GM12878 (cell line): ENCODE results near the gene CTXN1. TPM values are rescaled to one million over a fixed set of nuclear protein-coding genes. Genes with fewer than 3 reads are reported as not detected.

ENCODE experiments used
- CBX5 ChIP-seq: sonication (generic); IDR thresholded peaks from 2 replicates; pipeline ENCODE4 v1.6.1; 2016; ENCODE audit warnings: low read depth, moderate library complexity, mild to moderate bottlenecking, inconsistent platforms
- CEBPZ ChIP-seq: fragments of 150-350 bp; IDR thresholded peaks from 2 replicates; pipeline ENCODE4 v1.6.1; 2016; ENCODE audit warnings: low read depth, low read length
- FOXM1 ChIP-seq: IDR thresholded peaks from 2 replicates; pipeline ENCODE4 v1.6.1; 2012; ENCODE audit warnings: low read depth, mild to moderate bottlenecking, inconsistent platforms, low read length, moderate library complexity
- LARP7 ChIP-seq: fragments of 450-650 bp; IDR thresholded peaks from 2 replicates; pipeline ENCODE4 v1.6.1; 2017; ENCODE audit warnings: mild to moderate bottlenecking
- POLR2AphosphoS2 ChIP-seq: IDR thresholded peaks from 2 replicates; pipeline ENCODE4 v1.6.1; 2011; ENCODE audit warnings: low read depth, mild to moderate bottlenecking, low read length, improper control_type of control experiment, moderate library complexity
- RCOR1 ChIP-seq: conservative IDR thresholded peaks from 2 replicates; pipeline ENCODE4 v1.6.1; 2012; ENCODE audit warnings: low read depth, low read length, improper control_type of control experiment
- SMAD5 ChIP-seq: IDR thresholded peaks from 2 replicates; pipeline ENCODE4 v1.6.1; 2016; ENCODE audit warnings: antibody characterized with exemption, low read depth
- ZNF24 ChIP-seq: fragments of 450-650 bp; IDR thresholded peaks from 2 replicates; pipeline ENCODE4 v1.6.1; 2017; ENCODE audit warnings: antibody characterized with exemption, mild to moderate bottlenecking
- ZZZ3 ChIP-seq: IDR thresholded peaks from 2 replicates; pipeline ENCODE4 v1.6.1; 2011; ENCODE audit warnings: low read depth; ENCODE audit not compliant: control insufficient read depth, insufficient read length
- polyA plus RNA-seq, 11 experiments: library from polyadenylated mRNA; depleted of rRNA in 4 of 11; unstranded in 6 of 11; stranded (reverse) in 5 of 11; fragments of >200 nt; fragmentation: Nextera tagmentation in 4 of 11; fragmentation: Illumina TruSeq in 1 of 11; extraction: Ambion mirVana in 4 of 11; extraction: Trizol in 1 of 11; gene quantifications; 1 replicate in 1 of 11; 2 replicates in 10 of 11; pipeline versions ENCODE4 v1.2.1 to v1.2.3, GENCODE V29; 2011 to 2016; ENCODE audit warnings: inconsistent platforms in 2 of 11, missing spikeins in 2 of 11, low read depth in 1 of 11
- total RNA-seq, 4 experiments: library from RNA; depleted of rRNA in 3 of 4; stranded (reverse); fragments of >200 nt in 3 of 4; fragmentation: Illumina TruSeq in 1 of 4; extraction: Trizol in 1 of 4; gene quantifications; 2 replicates each; pipeline versions ENCODE4 v1.2.1 to v1.2.3, GENCODE V29; 2013 to 2021
- TF ChIP-seq, protein P1 (sequence below): fragments of 450-650 bp; IDR thresholded peaks from 2 replicates; pipeline ENCODE4 v1.6.1; 2017; ENCODE audit warnings: low read depth, mild to moderate bottlenecking, moderate library complexity
- TF ChIP-seq, protein P2 (sequence below): fragments of 450-650 bp; IDR thresholded peaks from 2 replicates; pipeline ENCODE4 v1.6.1; 2016; ENCODE audit warnings: mild to moderate bottlenecking
- TF ChIP-seq, protein P3 (sequence below): IDR thresholded peaks from 2 replicates; pipeline ENCODE4 v1.6.1; 2012; ENCODE audit warnings: improper control_type of control experiment, low read depth, low read length; ENCODE audit not compliant: insufficient replicate concordance
- TF ChIP-seq, protein P4 (sequence below): IDR thresholded peaks from 2 replicates; pipeline ENCODE4 v1.6.1; 2012; ENCODE audit warnings: low read depth, low read length, improper control_type of control experiment
- TF ChIP-seq, protein P5 (sequence below), 3 experiments: IDR thresholded peaks in 2 of 3; conservative IDR thresholded peaks in 1 of 3; 2 replicates each; pipeline ENCODE4 v1.5.1; 2011; ENCODE audit warnings: low read depth in 3 of 3, low read length in 3 of 3, mild to moderate bottlenecking in 3 of 3, control low read depth in 2 of 3, moderate library complexity in 2 of 3, inconsistent platforms in 1 of 3, mixed read lengths in 1 of 3; ENCODE audit not compliant: control insufficient read depth in 2 of 3, insufficient read depth in 1 of 3; ENCODE audit errors: extremely low read depth in 1 of 3

The CTXN1 gene
- total and polyA plus RNA-seq, 10 of the 15 experiments (the other 5 are each of a cell fraction or from before 2014, with no cell fraction given), result 0.04 to 1.0 (median 0.38) TPM; not detected in 4

DNA sequence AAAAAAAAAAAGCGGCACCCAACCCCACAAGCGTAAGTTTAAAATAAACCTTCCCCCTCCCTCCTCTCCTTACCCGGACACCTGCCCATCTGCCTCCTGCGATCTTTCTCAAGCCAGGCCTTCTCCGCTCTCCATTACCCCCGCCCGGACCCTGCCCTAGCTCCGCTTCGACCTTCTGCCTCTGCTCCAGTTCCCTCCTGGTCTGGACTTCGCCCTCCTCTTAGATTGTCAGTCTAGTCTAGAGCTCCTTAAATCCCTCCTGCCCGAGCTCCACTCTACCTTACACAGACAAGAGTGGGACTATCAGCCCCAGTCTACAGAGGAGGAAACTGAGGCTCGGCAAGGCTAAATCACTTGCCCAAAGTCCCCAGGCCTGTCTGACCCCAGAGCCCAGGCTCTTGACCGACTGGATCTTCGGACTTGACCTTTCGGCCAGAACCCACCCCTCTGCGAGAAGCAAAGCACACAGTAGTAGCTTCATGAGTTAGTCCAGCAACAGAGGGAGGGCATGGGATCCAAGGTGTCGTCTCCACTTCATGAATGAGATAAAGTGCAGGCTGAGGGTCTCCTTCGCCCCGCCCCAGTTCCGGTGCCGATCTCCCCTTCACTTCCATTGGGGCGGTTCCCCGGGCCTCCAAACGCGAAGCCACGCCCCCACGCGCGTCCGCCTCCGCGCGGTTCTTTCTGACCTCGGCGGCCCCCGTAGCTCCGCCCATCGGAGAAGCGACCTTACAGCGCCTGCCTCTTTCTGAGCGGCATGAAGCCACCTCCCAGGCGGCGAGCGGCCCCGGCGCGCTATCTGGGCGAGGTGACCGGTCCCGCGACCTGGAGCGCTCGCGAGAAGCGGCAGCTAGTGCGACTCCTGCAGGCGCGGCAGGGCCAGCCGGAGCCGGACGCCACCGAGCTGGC lies 6.1 kb downstream of the CTXN1 start, which contains the start of gene SNAPC2 (continued):
- TF ChIP-seq, protein P1, sequence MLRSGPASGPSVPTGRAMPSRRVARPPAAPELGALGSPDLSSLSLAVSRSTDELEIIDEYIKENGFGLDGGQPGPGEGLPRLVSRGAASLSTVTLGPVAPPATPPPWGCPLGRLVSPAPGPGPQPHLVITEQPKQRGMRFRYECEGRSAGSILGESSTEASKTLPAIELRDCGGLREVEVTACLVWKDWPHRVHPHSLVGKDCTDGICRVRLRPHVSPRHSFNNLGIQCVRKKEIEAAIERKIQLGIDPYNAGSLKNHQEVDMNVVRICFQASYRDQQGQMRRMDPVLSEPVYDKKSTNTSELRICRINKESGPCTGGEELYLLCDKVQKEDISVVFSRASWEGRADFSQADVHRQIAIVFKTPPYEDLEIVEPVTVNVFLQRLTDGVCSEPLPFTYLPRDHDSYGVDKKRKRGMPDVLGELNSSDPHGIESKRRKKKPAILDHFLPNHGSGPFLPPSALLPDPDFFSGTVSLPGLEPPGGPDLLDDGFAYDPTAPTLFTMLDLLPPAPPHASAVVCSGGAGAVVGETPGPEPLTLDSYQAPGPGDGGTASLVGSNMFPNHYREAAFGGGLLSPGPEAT, result peak; percentile 20; the same call in 1 of the 2 replicates
- TF ChIP-seq CEBPZ (no peak), ZZZ3 (no peak), CBX5 (no peak), RCOR1 (no peak), LARP7 (peak; percentile 79; the same call in 1 of the 2 replicates), FOXM1 (no peak), POLR2AphosphoS2 (no peak), SMAD5 (no peak), ZNF24 (no peak)
- TF ChIP-seq, protein P2, sequence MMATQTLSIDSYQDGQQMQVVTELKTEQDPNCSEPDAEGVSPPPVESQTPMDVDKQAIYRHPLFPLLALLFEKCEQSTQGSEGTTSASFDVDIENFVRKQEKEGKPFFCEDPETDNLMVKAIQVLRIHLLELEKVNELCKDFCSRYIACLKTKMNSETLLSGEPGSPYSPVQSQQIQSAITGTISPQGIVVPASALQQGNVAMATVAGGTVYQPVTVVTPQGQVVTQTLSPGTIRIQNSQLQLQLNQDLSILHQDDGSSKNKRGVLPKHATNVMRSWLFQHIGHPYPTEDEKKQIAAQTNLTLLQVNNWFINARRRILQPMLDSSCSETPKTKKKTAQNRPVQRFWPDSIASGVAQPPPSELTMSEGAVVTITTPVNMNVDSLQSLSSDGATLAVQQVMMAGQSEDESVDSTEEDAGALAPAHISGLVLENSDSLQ, result peak; percentile 83
- TF ChIP-seq, protein P3, sequence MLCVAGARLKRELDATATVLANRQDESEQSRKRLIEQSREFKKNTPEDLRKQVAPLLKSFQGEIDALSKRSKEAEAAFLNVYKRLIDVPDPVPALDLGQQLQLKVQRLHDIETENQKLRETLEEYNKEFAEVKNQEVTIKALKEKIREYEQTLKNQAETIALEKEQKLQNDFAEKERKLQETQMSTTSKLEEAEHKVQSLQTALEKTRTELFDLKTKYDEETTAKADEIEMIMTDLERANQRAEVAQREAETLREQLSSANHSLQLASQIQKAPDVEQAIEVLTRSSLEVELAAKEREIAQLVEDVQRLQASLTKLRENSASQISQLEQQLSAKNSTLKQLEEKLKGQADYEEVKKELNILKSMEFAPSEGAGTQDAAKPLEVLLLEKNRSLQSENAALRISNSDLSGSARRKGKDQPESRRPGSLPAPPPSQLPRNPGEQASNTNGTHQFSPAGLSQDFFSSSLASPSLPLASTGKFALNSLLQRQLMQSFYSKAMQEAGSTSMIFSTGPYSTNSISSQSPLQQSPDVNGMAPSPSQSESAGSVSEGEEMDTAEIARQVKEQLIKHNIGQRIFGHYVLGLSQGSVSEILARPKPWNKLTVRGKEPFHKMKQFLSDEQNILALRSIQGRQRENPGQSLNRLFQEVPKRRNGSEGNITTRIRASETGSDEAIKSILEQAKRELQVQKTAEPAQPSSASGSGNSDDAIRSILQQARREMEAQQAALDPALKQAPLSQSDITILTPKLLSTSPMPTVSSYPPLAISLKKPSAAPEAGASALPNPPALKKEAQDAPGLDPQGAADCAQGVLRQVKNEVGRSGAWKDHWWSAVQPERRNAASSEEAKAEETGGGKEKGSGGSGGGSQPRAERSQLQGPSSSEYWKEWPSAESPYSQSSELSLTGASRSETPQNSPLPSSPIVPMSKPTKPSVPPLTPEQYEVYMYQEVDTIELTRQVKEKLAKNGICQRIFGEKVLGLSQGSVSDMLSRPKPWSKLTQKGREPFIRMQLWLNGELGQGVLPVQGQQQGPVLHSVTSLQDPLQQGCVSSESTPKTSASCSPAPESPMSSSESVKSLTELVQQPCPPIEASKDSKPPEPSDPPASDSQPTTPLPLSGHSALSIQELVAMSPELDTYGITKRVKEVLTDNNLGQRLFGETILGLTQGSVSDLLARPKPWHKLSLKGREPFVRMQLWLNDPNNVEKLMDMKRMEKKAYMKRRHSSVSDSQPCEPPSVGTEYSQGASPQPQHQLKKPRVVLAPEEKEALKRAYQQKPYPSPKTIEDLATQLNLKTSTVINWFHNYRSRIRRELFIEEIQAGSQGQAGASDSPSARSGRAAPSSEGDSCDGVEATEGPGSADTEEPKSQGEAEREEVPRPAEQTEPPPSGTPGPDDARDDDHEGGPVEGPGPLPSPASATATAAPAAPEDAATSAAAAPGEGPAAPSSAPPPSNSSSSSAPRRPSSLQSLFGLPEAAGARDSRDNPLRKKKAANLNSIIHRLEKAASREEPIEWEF, result no peak
- TF ChIP-seq, protein P4, sequence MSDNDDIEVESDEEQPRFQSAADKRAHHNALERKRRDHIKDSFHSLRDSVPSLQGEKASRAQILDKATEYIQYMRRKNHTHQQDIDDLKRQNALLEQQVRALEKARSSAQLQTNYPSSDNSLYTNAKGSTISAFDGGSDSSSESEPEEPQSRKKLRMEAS, result peak; percentile 15; the same call in 1 of the 2 replicates
- TF ChIP-seq, protein P5, sequence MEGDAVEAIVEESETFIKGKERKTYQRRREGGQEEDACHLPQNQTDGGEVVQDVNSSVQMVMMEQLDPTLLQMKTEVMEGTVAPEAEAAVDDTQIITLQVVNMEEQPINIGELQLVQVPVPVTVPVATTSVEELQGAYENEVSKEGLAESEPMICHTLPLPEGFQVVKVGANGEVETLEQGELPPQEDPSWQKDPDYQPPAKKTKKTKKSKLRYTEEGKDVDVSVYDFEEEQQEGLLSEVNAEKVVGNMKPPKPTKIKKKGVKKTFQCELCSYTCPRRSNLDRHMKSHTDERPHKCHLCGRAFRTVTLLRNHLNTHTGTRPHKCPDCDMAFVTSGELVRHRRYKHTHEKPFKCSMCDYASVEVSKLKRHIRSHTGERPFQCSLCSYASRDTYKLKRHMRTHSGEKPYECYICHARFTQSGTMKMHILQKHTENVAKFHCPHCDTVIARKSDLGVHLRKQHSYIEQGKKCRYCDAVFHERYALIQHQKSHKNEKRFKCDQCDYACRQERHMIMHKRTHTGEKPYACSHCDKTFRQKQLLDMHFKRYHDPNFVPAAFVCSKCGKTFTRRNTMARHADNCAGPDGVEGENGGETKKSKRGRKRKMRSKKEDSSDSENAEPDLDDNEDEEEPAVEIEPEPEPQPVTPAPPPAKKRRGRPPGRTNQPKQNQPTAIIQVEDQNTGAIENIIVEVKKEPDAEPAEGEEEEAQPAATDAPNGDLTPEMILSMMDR (IDR thresholded peaks at IDR 0.05 in 2 of 3, conservative IDR thresholded peaks at IDR 0.05 in 1 of 3; ENCODE audit: control insufficient read depth in 2 of 3, extremely low read depth in 1 of 3, insufficient read depth in 1 of 3, low read depth in 3 of 3, low read length in 3 of 3), result no peak
